Measurements from ENCODE around the gene BCCIP. TPM values are rescaled to one million over a fixed set of nuclear protein-coding genes. Genes with fewer than 3 reads are reported as not detected.
A peak's percentile ranks its signal among the peaks of the same experiment; 100 is the strongest.

Gene BCCIP
- total RNA-seq (10 to 100 TPM; 20.5 to 56.3 (median 35.9) TPM), polyA plus RNA-seq (100 to 1,000 TPM in 1 of 3 donors, 10 to 100 TPM in 2; 48.8 to 103 (median 51.9) TPM)
- long read RNA-seq, donor 1, transcript BCCIP-201 (7 exons, 1,236 nt): major isoform, 33 of 149 reads
- long read RNA-seq, donor 1, partial matches to known transcripts: 89 of 149 reads
- long read RNA-seq, donor 1, other reads (novel, unspliced or antisense): 21 of 149 reads
- long read RNA-seq, donor 2, transcript BCCIP-201 (7 exons, 1,236 nt): major isoform, 7 of 8 reads
- long read RNA-seq, donor 2, partial matches to known transcripts: 0 of 8 reads
- long read RNA-seq, donor 2, other reads (novel, unspliced or antisense): 0 of 8 reads
- long read RNA-seq, donor 3, transcript BCCIP-203 (8 exons, 1,433 nt): minor isoform, 6 of 164 reads
- long read RNA-seq, donor 3, transcript BCCIP-202 (7 exons, 2,337 nt): minor isoform, 9 of 164 reads
- long read RNA-seq, donor 3, transcript BCCIP-201 (7 exons, 1,236 nt): major isoform, 23 of 164 reads
- long read RNA-seq, donor 3, partial matches to known transcripts: 126 of 164 reads
- long read RNA-seq, donor 3, other reads (novel, unspliced or antisense): 0 of 164 reads
- long read RNA-seq, donor 4, transcript BCCIP-203 (8 exons, 1,433 nt): minor isoform, 13 of 41 reads
- long read RNA-seq, donor 4, transcript BCCIP-201 (7 exons, 1,236 nt): major isoform, 18 of 41 reads
- long read RNA-seq, donor 4, partial matches to known transcripts: 5 of 41 reads
- long read RNA-seq, donor 4, other reads (novel, unspliced or antisense): 3 of 41 reads
- long read RNA-seq, donor 5, transcript BCCIP-203 (8 exons, 1,433 nt): minor isoform, 9 of 40 reads
- long read RNA-seq, donor 5, transcript BCCIP-201 (7 exons, 1,236 nt): major isoform, 25 of 40 reads
- long read RNA-seq, donor 5, transcript BCCIP-202 (7 exons, 2,337 nt): minor isoform, 5 of 40 reads
- long read RNA-seq, donor 5, partial matches to known transcripts: 1 of 40 reads
- long read RNA-seq, donor 5, other reads (novel, unspliced or antisense): 0 of 40 reads
- long read RNA-seq, donor 6, transcript BCCIP-201 (7 exons, 1,236 nt): major isoform, 5 of 12 reads
- long read RNA-seq, donor 6, partial matches to known transcripts: 2 of 12 reads
- long read RNA-seq, donor 6, other reads (novel, unspliced or antisense): 0 of 12 reads
- long read RNA-seq, donor 7, transcript BCCIP-201 (7 exons, 1,236 nt): major isoform, 9 of 37 reads
- long read RNA-seq, donor 7, partial matches to known transcripts: 27 of 37 reads
- long read RNA-seq, donor 7, other reads (novel, unspliced or antisense): 0 of 37 reads
- long read RNA-seq, donor 8, transcript BCCIP-202 (7 exons, 2,337 nt): minor isoform, 7 of 281 reads
- long read RNA-seq, donor 8, transcript BCCIP-201 (7 exons, 1,236 nt): major isoform, 40 of 281 reads
- long read RNA-seq, donor 8, partial matches to known transcripts: 226 of 281 reads
- long read RNA-seq, donor 8, other reads (novel, unspliced or antisense): 7 of 281 reads
- long read RNA-seq, donor 9, transcript BCCIP-201 (7 exons, 1,236 nt): major isoform, 18 of 105 reads
- long read RNA-seq, donor 9, partial matches to known transcripts: 22 of 105 reads
- long read RNA-seq, donor 9, other reads (novel, unspliced or antisense): 59 of 105 reads
- long read RNA-seq, donor 10, transcript BCCIP-202 (7 exons, 2,337 nt): minor isoform, 5 of 16 reads
- long read RNA-seq, donor 10, transcript BCCIP-201 (7 exons, 1,236 nt): major isoform, 10 of 16 reads
- long read RNA-seq, donor 10, partial matches to known transcripts: 0 of 16 reads
- long read RNA-seq, donor 10, other reads (novel, unspliced or antisense): 0 of 16 reads

- whole genome bisulfite sequencing, 4 donors: 0 to 1% (median 0%) methylated on average over 32 to 74 of the region's 74 CpGs
- intact Hi-C loops (cut with DNase I): no loop called here
These were observed at the start of gene BCCIP, which contains the start of gene UROS for GRCh38 chr10:125822878-125823662. BCCIP (plus strand) TSS chr10:125823546; CDS start chr10:125823558, 12 bp downstream. UROS (minus strand) TSS chr10:125823258; CDS start chr10:125816499, 6,759 bp downstream.

GRCh38 chr10:125773687-125774543, 49.4 kb upstream of the BCCIP start:
- H3K27me3 ChIP-seq: no peaks in the 10 kb centered on the region

More at GRCh38 chr10:125822878-125823662, at the start of gene BCCIP, which contains the start of gene UROS:
- Histone ChIP-seq H3K27me3 (no peaks in the 10 kb centered on the region), H3K9me3 (replicated peaks in 1 of 3) (no peaks in the 10 kb centered on the region), H3K36me3 (replicated peaks in 1 of 2) (peaks cover 0 to 13% of the 10 kb centered on the region in 2 donors), H3K27ac (peak within 1 kb of the TSS; percentile 60 to 97 (median 90)), H3K4me3 (peak within 1 kb of the TSS; percentile 27 to 99 (median 96)), H3K4me1 (replicated peaks in 1 of 2) (peaks cover 23 to 38% of the 10 kb centered on the region in 2 donors)
- peak; percentile 89 to 94 (median 92) for DNase-seq
- TF ChIP-seq POLR2A (IDR thresholded peaks at IDR 0.05): peak; percentile 29 to 32
- no peak for TF ChIP-seq CTCF (IDR thresholded peaks at IDR 0.05)

More at GRCh38 chr10:125773687-125774543, 49.4 kb upstream of the BCCIP start:
- no peak for TF ChIP-seq CTCF (IDR thresholded peaks at IDR 0.05)
- TF ChIP-seq POLR2A (IDR thresholded peaks at IDR 0.05): no peak
- Histone ChIP-seq H3K4me1 (replicated peaks in 1 of 2) (no peaks in the 10 kb centered on the region), H3K27ac (no peak overlapping the region), H3K9me3 (replicated peaks in 1 of 3) (no peaks in the 10 kb centered on the region), H3K4me3 (no peak overlapping the region), H3K36me3 (replicated peaks in 1 of 2) (no peaks in the 10 kb centered on the region)
- WGBS, 4 donors: 68 to 94% (median 72%) methylated on average over 12 to 75 of the region's 75 CpGs
- DNase-seq: no peak
- intact Hi-C loops (cut with DNase I): no loop called here
